Coronary artery (tissue), 2 donors: ENCODE measurements around the gene TMCO6.

Experiments
- DNase-seq: peaks from one replicate; pipeline ENCODE4 v3.0.0-alpha.2; 2017; ENCODE audit warnings: low spot score
- H3K27ac ChIP-seq, 2 donors: fragments of 200-600 bp; sonication (generic); one replicate each; pipeline ENCODE4 v1.5.1; 2016 to 2019
- H3K4me3 ChIP-seq: fragments of 200-600 bp; sonication (generic); 2 replicates; pipeline ENCODE4 v1.5.1; 2016; ENCODE audit warnings: mild to moderate bottlenecking, moderate library complexity
- TF ChIP-seq, protein P1 (sequence below): fragments of 200-600 bp; sonication (generic); IDR thresholded peaks from one replicate; pipeline ENCODE4 v1.5.1; 2019; ENCODE audit warnings: antibody characterized with exemption

Gene TMCO6

DNA sequence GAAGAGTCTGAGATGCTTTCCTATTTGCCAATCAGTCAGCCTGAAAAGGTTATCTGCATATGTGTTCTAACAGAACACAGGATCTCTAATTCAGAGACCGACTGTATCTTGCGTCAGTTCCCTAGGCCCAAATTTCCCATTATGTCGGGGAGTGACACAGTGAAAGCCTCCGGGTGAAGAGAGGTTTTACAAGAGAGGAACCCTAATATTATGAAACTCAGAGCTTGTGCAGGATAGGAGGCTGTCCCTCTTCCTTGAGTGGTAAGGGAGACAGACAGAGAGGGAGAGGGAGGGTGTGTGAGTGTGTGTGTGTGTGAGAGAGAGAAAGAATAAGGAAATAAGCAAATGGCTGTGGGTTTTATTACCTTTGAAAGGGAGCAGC, 8.2 kb upstream of the TMCO6 start:
- H3K27ac ChIP-seq: peak overlapping the region in 1 of 2 donors; percentile 81
- no peak for DNase-seq
- TF ChIP-seq, protein P1, sequence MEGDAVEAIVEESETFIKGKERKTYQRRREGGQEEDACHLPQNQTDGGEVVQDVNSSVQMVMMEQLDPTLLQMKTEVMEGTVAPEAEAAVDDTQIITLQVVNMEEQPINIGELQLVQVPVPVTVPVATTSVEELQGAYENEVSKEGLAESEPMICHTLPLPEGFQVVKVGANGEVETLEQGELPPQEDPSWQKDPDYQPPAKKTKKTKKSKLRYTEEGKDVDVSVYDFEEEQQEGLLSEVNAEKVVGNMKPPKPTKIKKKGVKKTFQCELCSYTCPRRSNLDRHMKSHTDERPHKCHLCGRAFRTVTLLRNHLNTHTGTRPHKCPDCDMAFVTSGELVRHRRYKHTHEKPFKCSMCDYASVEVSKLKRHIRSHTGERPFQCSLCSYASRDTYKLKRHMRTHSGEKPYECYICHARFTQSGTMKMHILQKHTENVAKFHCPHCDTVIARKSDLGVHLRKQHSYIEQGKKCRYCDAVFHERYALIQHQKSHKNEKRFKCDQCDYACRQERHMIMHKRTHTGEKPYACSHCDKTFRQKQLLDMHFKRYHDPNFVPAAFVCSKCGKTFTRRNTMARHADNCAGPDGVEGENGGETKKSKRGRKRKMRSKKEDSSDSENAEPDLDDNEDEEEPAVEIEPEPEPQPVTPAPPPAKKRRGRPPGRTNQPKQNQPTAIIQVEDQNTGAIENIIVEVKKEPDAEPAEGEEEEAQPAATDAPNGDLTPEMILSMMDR: no peak

DNA sequence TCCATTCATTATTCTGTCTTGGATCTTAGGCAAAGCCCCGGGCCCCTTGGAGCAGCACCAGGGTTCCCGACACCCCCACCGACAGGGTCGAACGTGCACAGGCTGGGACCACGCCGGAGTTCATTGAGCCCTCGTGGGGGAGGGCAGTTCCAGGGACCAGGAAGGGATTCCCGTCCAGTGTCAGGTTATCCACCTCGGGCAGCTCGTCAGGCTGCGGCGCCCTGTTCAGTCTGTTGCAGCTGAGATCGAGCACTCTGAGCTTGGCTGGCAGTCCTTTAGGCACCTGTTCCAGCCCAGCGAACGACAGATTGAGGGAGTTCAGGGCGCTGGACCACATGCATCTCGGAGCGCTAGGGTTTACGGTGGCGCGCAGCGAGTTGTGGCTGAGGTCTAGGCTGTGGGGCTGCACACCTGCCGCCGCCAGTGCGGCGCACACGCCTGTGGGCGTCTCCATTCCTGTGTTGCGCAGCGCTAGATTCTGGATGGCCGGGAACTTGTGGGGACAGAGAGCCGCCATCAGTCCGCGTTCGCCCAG, 7.4 kb upstream of the TMCO6 start:
- no peak for DNase-seq
- Histone ChIP-seq H3K4me3 (peak overlapping the region; percentile 74), H3K27ac (peak overlapping the region; percentile 60 to 81)
- TF ChIP-seq, protein P1: no peak

More for the DNA sequence above, 8.2 kb upstream of the TMCO6 start:
- H3K4me3 ChIP-seq: peak overlapping the region; percentile 74

DNA sequence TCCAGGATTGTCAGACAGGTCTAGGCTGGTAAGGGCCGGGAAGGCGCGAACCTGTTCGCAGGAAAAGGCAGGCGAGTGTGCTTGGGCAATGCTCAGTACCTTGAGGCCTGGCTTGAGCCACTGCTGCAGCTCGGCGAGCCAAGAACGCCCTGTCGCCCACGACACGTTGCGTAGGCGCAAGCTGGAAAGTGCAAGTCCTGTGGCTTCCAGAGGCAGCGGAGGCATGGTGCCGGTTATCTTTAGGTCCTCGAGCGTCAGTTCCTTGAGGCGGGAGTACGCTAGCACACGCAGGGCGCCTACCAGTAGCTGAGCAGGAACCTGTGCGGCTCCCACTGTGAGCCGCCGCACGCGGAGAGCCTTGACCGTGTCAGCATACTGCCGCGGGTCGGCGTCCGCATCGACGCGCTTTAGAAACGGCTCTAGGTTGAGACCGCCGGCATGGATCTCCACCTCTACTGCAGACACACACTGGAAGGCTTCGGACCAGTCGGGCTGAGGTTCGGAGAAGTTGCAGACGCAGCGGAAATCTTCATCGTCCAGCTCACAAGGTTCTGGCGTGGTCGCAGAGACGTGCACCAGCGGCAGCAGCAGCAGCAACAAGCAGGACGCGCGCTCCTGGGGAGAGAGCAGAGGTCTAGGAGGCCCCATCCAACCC, 6.8 kb upstream of the TMCO6 start:
- DNase-seq: peak; percentile 82
- Histone ChIP-seq H3K27ac (peak overlapping the region; percentile 60 to 81), H3K4me3 (peak overlapping the region; percentile 74)
- TF ChIP-seq, protein P1: no peak

DNA sequence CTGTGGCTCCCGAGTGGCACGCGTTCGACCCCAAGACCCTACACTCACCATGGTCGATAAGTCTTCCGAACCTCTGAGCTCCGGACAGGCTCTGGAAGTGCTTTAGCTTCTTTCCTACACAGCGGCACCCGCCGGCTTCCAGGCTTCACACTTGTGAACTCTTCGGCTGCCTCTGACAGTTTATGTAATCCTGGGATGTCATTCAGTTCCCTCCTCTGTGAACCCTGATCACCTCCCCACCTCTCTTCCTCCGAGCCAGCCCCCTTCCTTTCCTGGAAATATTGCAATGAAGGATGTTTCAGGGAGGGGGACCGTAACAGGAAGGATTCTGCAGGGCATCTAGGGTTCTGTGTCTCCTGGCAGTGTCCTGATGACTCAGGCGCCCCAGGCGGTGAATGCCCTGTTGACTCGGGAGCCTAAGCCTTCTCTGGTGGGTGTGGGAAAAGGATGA, 6.2 kb upstream of the TMCO6 start, which contains the start of gene CD14:
Gene CD14, minus strand, starts transcription at position 155 of the 451 bp plus-strand sequence. Its CDS starts 104 bp downstream, at position 51.
- Histone ChIP-seq H3K4me3 (peak within 1 kb of the TSS; percentile 74), H3K27ac (peak within 1 kb of the TSS; percentile 60 to 81)
- peak; percentile 80 for DNase-seq
- TF ChIP-seq, protein P1: no peak

DNA sequence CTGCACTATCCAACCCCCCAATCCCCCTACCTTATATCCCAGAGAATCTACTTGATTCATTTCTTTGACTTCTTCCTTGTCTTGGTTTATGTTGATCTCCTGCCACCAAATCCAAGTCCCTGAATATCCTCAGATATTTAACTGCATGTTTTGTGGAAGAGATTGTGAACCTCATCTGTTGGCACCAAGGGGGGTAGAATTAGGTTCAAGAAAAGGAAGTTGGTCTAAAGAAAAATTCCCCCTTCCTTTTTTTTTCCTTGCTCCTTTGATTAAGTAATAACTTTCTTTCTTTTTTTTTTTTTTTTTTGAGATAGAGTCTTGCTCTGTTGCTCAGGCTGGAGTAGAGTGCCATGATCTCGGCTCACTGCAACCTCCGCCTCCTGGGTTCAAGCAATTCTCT, 5.8 kb upstream of the TMCO6 start:
- peak overlapping the region; percentile 74 for H3K4me3 ChIP-seq

DNA sequence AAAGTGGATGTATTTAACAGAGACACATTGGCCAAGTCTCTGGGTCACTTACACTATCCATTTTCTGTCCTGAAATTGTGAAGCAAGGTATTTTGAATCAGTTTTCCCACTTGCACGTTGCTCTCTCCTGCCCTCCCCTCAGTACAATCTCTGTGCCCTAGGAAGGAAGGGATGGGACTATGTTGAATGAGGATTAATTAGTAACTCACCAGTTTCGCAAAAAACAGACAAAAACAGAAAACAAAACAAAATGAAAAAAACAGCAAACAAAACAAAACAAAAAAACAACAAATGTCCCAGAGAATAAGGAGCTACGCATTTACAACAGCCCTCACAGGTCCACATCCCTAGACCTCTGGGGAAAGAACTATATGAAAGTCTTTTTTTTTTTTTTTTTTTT, 5.1 kb upstream of the TMCO6 start:
- TF ChIP-seq, protein P1: no peak
- H3K27ac ChIP-seq: no peak overlapping the region
- DNase-seq: no peak
- H3K4me3 ChIP-seq: no peak overlapping the region

More for the DNA sequence above, 5.8 kb upstream of the TMCO6 start:
- TF ChIP-seq, protein P1: no peak
- peak overlapping the region; percentile 60 to 81 for H3K27ac ChIP-seq
- DNase-seq: no peak
